Breast epithelium (tissue), 4 donors: ENCODE measurements around the gene C19orf25. TPM values are rescaled to one million over a fixed set of nuclear protein-coding genes. Genes with fewer than 3 reads are reported as not detected.
A peak's percentile ranks its signal among the peaks of the same experiment; 100 is the strongest.

Source experiments
- DNase-seq, 2 donors: peaks; one replicate each; pipeline ENCODE4 v3.0.0-alpha.2; 2019; ENCODE audit warnings: low spot score in 2 of 2
- H3K27ac ChIP-seq, 2 donors: fragments of 200-600 bp; sonication (generic) in 1 of 2; one replicate each; pipeline ENCODE4 v1.5.1; 2016 to 2019; ENCODE audit warnings: mild to moderate bottlenecking in 1 of 2
- H3K27me3 ChIP-seq, 2 donors: fragments of 200-600 bp; sonication (generic) in 1 of 2; one replicate each; pipeline versions ENCODE4 v1.5.1 to v1.6.0; 2017 to 2019; ENCODE audit warnings: control low read depth in 1 of 2, mild to moderate bottlenecking in 1 of 2
- H3K36me3 ChIP-seq: fragments of 200-600 bp; one replicate; pipeline ENCODE4 v1.5.1; 2019
- H3K4me1 ChIP-seq, 2 donors: fragments of 200-600 bp; sonication (generic); one replicate each; pipeline ENCODE4 v1.5.1; 2016 to 2019; ENCODE audit warnings: control low read depth in 1 of 2
- H3K4me3 ChIP-seq, 3 donors: fragments of 200-600 bp; sonication (generic); 1 replicate in 2 of 3; 2 replicates in 1 of 3; pipeline ENCODE4 v1.5.1; 2016 to 2019; ENCODE audit warnings: mild to moderate bottlenecking in 3 of 3, moderate library complexity in 2 of 3
- H3K9me3 ChIP-seq, 2 donors: fragments of 200-600 bp; sonication (generic) in 1 of 2; one replicate each; pipeline ENCODE4 v1.5.1; 2016 to 2019; ENCODE audit warnings: control low read depth in 1 of 2
- POLR2A ChIP-seq: fragments of 450-650 bp; IDR thresholded peaks from one replicate; pipeline ENCODE4 v1.6.1; 2016; ENCODE audit warnings: antibody characterized with exemption, mild to moderate bottlenecking, moderate library complexity
- POLR2AphosphoS5 ChIP-seq, 3 donors: sonication (generic); formaldehyde crosslinking; IDR thresholded peaks; one replicate each; pipeline ENCODE4 v1.6.1; 2017; ENCODE audit warnings: antibody characterized with exemption in 3 of 3
- intact Hi-C: fragments of 100-400 bp; cut with DNase I; formaldehyde crosslinking; loops from one replicate; pipeline ENCODE4 v1.15.1; 2023; ENCODE audit warnings: low total_unique reads
- total RNA-seq, 3 donors: library from RNA; depleted of rRNA; stranded (reverse); fragments of >200 nt; gene quantifications; one replicate each; pipeline ENCODE4 v1.1.0, GENCODE V29; 2016
- TF ChIP-seq, protein P1 (sequence below), 3 donors: fragments of 450-650 bp; IDR thresholded peaks; one replicate each; pipeline ENCODE4 v1.5.1; 2016 to 2017; ENCODE audit warnings: antibody characterized with exemption in 3 of 3, mild to moderate bottlenecking in 3 of 3, moderate library complexity in 3 of 3

Gene C19orf25
- total RNA-seq, 3 donors from 2014 or later, result 27.7 to 32.8 (median 28.7) TPM

DNA sequence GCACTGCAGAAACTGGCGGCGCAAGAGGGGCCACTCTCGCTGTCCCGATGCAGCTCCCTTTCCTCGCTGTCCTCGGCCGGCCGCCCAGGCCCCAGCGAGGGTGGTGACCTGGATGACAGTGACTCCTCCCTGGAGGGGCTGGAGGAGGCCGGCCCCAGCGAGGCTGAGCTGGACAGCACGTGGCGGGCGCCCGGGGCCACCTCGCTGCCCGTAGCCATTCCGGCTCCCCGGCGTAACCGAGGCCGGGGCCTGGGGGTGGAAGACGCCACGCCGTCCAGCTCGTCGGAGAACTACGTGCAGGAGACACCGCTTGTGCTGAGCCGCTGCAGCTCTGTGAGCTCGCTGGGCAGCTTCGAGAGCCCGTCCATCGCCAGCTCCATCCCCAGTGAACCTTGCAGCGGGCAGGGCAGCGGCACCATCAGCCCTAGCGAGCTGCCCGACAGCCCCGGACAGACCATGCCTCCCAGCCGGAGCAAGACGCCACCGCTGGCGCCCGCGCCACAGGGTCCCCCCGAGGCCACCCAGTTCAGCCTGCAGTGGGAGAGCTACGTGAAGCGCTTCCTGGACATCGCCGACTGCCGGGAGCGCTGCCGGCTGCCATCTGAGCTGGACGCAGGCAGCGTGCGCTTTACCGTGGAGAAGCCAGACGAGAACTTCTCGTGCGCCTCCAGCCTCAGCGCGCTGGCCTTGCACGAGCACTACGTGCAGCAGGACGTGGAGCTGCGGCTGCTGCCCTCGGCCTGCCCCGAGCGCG is 12.4 kb downstream of the C19orf25 start:
- H3K27ac ChIP-seq, result no peak overlapping the region
- H3K27me3 ChIP-seq, result peaks cover 28 to 54% of the 10 kb centered on the region in 2 donors
- no peaks in the 10 kb centered on the region for H3K36me3 ChIP-seq
- DNase-seq, result no peak
- H3K4me3 ChIP-seq, result peak overlapping the region in 1 of 3 donors; percentile 69
- H3K4me1 ChIP-seq, result peaks cover 34 to 38% of the 10 kb centered on the region in 2 donors
- TF ChIP-seq POLR2AphosphoS5 (IDR thresholded peaks at IDR 0.05) (no peak), POLR2A (no peak)
- TF ChIP-seq, protein P1, sequence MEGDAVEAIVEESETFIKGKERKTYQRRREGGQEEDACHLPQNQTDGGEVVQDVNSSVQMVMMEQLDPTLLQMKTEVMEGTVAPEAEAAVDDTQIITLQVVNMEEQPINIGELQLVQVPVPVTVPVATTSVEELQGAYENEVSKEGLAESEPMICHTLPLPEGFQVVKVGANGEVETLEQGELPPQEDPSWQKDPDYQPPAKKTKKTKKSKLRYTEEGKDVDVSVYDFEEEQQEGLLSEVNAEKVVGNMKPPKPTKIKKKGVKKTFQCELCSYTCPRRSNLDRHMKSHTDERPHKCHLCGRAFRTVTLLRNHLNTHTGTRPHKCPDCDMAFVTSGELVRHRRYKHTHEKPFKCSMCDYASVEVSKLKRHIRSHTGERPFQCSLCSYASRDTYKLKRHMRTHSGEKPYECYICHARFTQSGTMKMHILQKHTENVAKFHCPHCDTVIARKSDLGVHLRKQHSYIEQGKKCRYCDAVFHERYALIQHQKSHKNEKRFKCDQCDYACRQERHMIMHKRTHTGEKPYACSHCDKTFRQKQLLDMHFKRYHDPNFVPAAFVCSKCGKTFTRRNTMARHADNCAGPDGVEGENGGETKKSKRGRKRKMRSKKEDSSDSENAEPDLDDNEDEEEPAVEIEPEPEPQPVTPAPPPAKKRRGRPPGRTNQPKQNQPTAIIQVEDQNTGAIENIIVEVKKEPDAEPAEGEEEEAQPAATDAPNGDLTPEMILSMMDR (IDR thresholded peaks at IDR 0.05), result no peak
- intact Hi-C loops, result no loop called here
- H3K9me3 ChIP-seq, result no peaks in the 10 kb centered on the region

DNA sequence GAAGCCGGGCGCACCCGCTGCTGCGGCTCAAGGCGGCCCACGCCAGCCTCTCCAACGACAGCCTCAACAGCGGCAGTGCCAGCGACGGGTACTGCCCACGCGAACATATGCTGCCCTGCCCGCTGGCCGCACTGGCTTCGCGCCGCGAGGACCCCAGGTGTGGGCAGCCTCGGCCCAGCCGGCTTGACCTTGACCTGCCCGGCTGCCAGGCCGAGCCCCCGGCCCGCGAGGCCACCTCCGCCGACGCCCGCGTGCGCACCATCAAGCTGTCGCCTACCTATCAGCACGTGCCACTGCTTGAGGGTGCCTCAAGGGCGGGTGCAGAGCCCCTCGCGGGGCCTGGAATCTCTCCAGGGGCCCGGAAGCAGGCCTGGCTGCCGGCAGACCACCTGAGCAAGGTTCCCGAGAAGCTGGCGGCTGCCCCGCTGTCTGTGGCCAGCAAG is 13.0 kb downstream of the C19orf25 start:
- peaks cover 24 to 48% of the 10 kb centered on the region in 2 donors for H3K27me3 ChIP-seq
- no peak for DNase-seq
- no peaks in the 10 kb centered on the region for H3K36me3 ChIP-seq
- H3K9me3 ChIP-seq, result no peaks in the 10 kb centered on the region
- H3K4me1 ChIP-seq, result peaks cover 32 to 34% of the 10 kb centered on the region in 2 donors
- peak overlapping the region in 2 of 3 donors; percentile 31 to 54 for H3K4me3 ChIP-seq
- intact Hi-C loops, result no loop called here
- H3K27ac ChIP-seq, result no peak overlapping the region
- TF ChIP-seq POLR2A, result no peak
- TF ChIP-seq POLR2AphosphoS5 (IDR thresholded peaks at IDR 0.05), result no peak
- TF ChIP-seq, protein P1 (IDR thresholded peaks at IDR 0.05), result no peak

DNA sequence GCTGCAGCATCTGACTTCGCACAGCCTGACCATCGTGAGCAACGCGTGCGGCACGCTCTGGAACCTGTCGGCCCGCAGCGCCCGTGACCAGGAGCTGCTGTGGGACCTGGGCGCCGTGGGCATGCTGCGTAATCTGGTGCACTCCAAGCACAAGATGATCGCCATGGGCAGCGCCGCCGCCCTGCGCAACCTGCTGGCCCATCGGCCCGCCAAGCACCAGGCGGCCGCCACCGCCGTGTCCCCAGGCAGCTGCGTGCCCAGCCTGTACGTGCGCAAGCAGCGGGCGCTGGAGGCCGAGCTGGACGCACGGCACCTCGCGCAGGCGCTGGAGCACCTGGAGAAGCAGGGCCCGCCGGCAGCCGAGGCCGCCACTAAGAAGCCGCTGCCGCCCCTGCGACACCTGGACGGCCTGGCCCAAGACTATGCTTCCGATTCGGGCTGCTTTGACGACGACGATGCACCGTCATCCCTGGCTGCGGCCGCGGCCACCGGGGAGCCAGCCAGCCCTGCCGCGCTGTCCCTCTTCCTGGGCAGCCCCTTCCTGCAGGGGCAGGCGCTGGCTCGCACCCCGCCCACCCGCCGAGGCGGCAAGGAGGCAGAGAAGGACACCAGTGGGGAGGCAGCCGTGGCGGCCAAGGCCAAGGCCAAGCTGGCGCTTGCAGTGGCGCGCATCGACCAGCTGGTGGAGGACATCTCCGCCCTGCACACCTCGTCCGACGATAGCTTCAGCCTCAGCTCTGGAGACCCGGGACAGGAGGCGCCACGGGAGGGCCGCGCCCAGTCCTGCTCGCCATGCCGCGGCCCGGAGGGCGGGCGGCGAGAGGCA is 13.6 kb downstream of the C19orf25 start:
- no peak overlapping the region for H3K27ac ChIP-seq
- H3K4me3 ChIP-seq, result peak overlapping the region in 2 of 3 donors; percentile 31 to 54
- H3K9me3 ChIP-seq, result no peaks in the 10 kb centered on the region
- DNase-seq, result no peak
- TF ChIP-seq, protein P1 (IDR thresholded peaks at IDR 0.05), result peak in 2 of 3 donors; percentile 40 to 54
- TF ChIP-seq POLR2A, result no peak
- TF ChIP-seq POLR2AphosphoS5 (IDR thresholded peaks at IDR 0.05), result no peak
- intact Hi-C loops, result no loop called here
- no peaks in the 10 kb centered on the region for H3K36me3 ChIP-seq
- H3K4me1 ChIP-seq, result peaks cover 27 to 29% of the 10 kb centered on the region in 2 donors
- H3K27me3 ChIP-seq, result peaks cover 18 to 42% of the 10 kb centered on the region in 2 donors

DNA sequence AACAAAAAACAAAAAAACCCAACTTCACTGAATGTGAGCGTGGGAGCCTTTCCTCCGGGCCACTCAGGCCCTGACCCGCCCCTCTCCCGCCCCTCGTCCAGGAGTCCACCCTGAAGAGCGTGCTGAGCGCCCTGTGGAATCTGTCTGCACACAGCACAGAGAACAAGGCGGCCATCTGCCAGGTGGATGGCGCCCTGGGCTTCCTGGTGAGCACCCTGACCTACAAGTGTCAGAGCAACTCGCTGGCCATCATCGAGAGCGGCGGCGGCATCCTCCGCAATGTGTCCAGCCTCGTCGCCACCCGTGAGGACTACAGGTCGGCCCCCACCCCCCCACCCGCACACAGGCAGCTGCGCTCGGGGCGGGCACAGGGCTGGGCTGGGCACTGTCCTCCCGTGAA is 17.2 kb downstream of the C19orf25 start:
- H3K4me1 ChIP-seq, result peaks cover 0 to 3% of the 10 kb centered on the region in 2 donors
- no peak overlapping the region for H3K27ac ChIP-seq
- intact Hi-C loops, result no loop called here
- peaks cover 0 to 15% of the 10 kb centered on the region in 2 donors for H3K27me3 ChIP-seq
- TF ChIP-seq POLR2A, result no peak
- TF ChIP-seq POLR2AphosphoS5 (IDR thresholded peaks at IDR 0.05), result no peak
- TF ChIP-seq, protein P1 (IDR thresholded peaks at IDR 0.05), result no peak
- H3K36me3 ChIP-seq, result no peaks in the 10 kb centered on the region
- no peak overlapping the region for H3K4me3 ChIP-seq
- H3K9me3 ChIP-seq, result no peaks in the 10 kb centered on the region
- DNase-seq, result no peak
